Measurements from ENCODE around the gene TRIM50.

GRCh38 chr7:73356159-73356558 lies 28.3 kb upstream of the TRIM50 start:
- no peak for TF ChIP-seq CTCF (IDR thresholded peaks at IDR 0.05; ENCODE audit: insufficient read depth, low read length, poor library complexity, severe bottlenecking)
- no peak for TF ChIP-seq EZH2phosphoT487 (conservative IDR thresholded peaks at IDR 0.05; ENCODE audit: low read length)

All from SU-DHL-6 (cell line).